ENCODE measurements around the gene CRLF3.

DNA sequence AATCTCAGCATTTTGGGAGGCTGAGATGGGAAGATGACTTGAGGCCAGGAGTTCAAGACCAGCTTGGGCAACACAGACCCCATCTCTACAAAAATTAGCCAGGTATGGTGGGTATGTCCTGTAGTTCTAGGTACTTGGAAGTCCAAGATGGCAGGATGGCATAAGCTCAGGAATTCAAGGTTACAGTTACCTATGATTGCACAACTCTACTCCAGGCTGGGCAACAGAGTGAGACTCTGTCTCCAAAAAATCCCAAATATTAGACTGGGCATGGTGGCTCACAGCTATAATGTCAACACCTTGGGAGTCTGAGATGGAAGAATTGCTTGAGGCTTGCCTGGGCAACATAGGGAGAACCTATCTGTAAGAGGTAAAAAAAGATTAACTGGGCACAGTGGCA lies 63.4 kb downstream of the CRLF3 start:
- TF ChIP-seq TARDBP (IDR thresholded peaks at IDR 0.05) (no peak), FOXM1 (IDR thresholded peaks at IDR 0.05; ENCODE audit: borderline replicate concordance) (no peak), FOXA1 (IDR thresholded peaks at IDR 0.05) (no peak), ZNF384 (IDR thresholded peaks at IDR 0.05) (no peak), FOXK2 (IDR thresholded peaks at IDR 0.05) (no peak), ARNT (IDR thresholded peaks at IDR 0.05) (no peak), SP1 (IDR thresholded peaks at IDR 0.05) (no peak), PKNOX1 (IDR thresholded peaks at IDR 0.05) (no peak)
